Measurements from ENCODE around the gene DIAPH2.

DNA sequence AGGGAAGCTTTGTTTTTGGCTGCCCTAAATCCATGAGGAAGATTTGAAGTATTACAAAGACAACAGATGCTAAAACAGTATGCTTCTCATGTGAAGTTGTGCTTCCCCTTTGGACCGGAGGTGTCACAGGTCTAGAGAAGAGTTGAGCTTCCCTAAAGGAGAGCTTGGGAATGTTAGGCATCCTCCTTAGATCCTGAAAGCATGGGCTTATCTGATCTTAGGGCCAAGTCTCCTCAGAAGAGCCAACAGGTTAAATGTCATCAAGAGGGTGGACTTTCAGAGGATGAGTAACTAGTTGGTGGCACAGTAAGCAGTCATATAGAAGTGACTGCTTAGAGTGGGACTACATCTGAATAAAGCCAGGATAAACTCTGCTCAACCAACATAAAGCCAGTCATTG is 404.5 kb downstream of the DIAPH2 start:
- TF ChIP-seq, protein P1, sequence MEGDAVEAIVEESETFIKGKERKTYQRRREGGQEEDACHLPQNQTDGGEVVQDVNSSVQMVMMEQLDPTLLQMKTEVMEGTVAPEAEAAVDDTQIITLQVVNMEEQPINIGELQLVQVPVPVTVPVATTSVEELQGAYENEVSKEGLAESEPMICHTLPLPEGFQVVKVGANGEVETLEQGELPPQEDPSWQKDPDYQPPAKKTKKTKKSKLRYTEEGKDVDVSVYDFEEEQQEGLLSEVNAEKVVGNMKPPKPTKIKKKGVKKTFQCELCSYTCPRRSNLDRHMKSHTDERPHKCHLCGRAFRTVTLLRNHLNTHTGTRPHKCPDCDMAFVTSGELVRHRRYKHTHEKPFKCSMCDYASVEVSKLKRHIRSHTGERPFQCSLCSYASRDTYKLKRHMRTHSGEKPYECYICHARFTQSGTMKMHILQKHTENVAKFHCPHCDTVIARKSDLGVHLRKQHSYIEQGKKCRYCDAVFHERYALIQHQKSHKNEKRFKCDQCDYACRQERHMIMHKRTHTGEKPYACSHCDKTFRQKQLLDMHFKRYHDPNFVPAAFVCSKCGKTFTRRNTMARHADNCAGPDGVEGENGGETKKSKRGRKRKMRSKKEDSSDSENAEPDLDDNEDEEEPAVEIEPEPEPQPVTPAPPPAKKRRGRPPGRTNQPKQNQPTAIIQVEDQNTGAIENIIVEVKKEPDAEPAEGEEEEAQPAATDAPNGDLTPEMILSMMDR (conservative IDR thresholded peaks at IDR 0.05 in 1 of 2, IDR thresholded peaks at IDR 0.05 in 1 of 2; ENCODE audit: low read depth in 1 of 2, low read length in 2 of 2): no peak
- no peak for TF ChIP-seq EZH2 (IDR thresholded peaks at IDR 0.05; ENCODE audit: low read length, missing control alignments)

Data from fibroblast of lung (primary cell).